HG02970 (cell line): ENCODE results near the gene SPATA13.
"Not testable (repeated sequence)": the region's sequence is repeated elsewhere in the genome, so short reads cannot be mapped to it uniquely, and the experiment has no call there.

Source experiments
- ATAC-seq: cut with Tn5 transposase; IDR thresholded peaks from one replicate; pipeline ENCODE4 v1.9.1; 2021; ENCODE audit warnings: mild to moderate bottlenecking, moderate library complexity, moderate number of reproducible peaks; ENCODE audit not compliant: unreplicated experiment, low FRiP score

SPATA13 gene

GRCh38 chr13:24160458-24161009 is at the start of gene SPATA13:
Gene SPATA13, plus strand, starts transcription at chr13:24160720. Its CDS starts 62,210 bp downstream, at chr13:24222930.
- ATAC-seq: peak; percentile 84

- no peak for ATAC-seq
Measured at GRCh38 chr13:24112791-24113190, 47.7 kb upstream of the SPATA13 start.

GRCh38 chr13:24115671-24116070 is 44.8 kb upstream of the SPATA13 start:
- no peak for ATAC-seq

GRCh38 chr13:24116131-24116530 is 44.4 kb upstream of the SPATA13 start:
- no peak for ATAC-seq

- ATAC-seq: no peak
Measured at GRCh38 chr13:24118576-24118975, 41.9 kb upstream of the SPATA13 start.

GRCh38 chr13:24119626-24120508 is 40.7 kb upstream of the SPATA13 start:
- ATAC-seq: no peak

GRCh38 chr13:24122045-24122444 is 38.5 kb upstream of the SPATA13 start:
- ATAC-seq: not testable (repeated sequence)

GRCh38 chr13:24122569-24122968 is 38.0 kb upstream of the SPATA13 start:
- ATAC-seq: no peak

GRCh38 chr13:24123761-24124160 is 36.8 kb upstream of the SPATA13 start:
- ATAC-seq: no peak

- peak; percentile 73 for ATAC-seq
Measured at GRCh38 chr13:24124789-24125476, 35.6 kb upstream of the SPATA13 start.

- ATAC-seq: no peak
Measured at GRCh38 chr13:24127116-24127631, 33.3 kb upstream of the SPATA13 start.

- no peak for ATAC-seq
Measured at GRCh38 chr13:24128112-24128511, 32.4 kb upstream of the SPATA13 start.

GRCh38 chr13:24128962-24129361 is 31.6 kb upstream of the SPATA13 start:
- ATAC-seq: no peak

GRCh38 chr13:24129914-24130774 is 30.4 kb upstream of the SPATA13 start:
- ATAC-seq: no peak

- ATAC-seq: no peak
Measured at GRCh38 chr13:24131749-24132148, 28.8 kb upstream of the SPATA13 start.

- ATAC-seq: no peak
Measured at GRCh38 chr13:24133021-24133795, 27.3 kb upstream of the SPATA13 start.

GRCh38 chr13:24134231-24134630 is 26.3 kb upstream of the SPATA13 start:
- no peak for ATAC-seq

GRCh38 chr13:24134757-24135156 is 25.8 kb upstream of the SPATA13 start:
- no peak for ATAC-seq

GRCh38 chr13:24135674-24136300 is 24.7 kb upstream of the SPATA13 start:
- ATAC-seq: no peak
